Renal pelvis (tissue), 4 donors: Measurements from ENCODE around the gene FOXI1. TPM values are rescaled to one million over a fixed set of nuclear protein-coding genes. Genes with fewer than 3 reads are reported as not detected.
A peak's percentile ranks its signal among the peaks of the same experiment; 100 is the strongest.

Experiments used
- DNase-seq: peaks from one replicate; pipeline ENCODE4 v3.0.0-alpha.2; 2013
- polyA plus RNA-seq, 3 donors: library from polyadenylated mRNA; unstranded; fragments of 120-200 nt; gene quantifications; one replicate each; pipeline ENCODE4 v1.2.1, GENCODE V29; 2013; ENCODE audit not compliant: insufficient read length in 3 of 3

The FOXI1 gene
- polyA plus RNA-seq, 3 donors = 5.2 to 8.2 (median 5.8) TPM

GRCh38 chr5:170148430-170149205 lies 42.9 kb downstream of the FOXI1 start:
- no peak for DNase-seq

GRCh38 chr5:170149206-170149515 lies 43.5 kb downstream of the FOXI1 start:
- no peak for DNase-seq

GRCh38 chr5:170150713-170151096 lies 45.0 kb downstream of the FOXI1 start:
- DNase-seq = no peak

- peak; percentile 36 for DNase-seq
These were observed 45.6 kb downstream of the FOXI1 start for GRCh38 chr5:170151097-170151831.

- DNase-seq = no peak
These were observed 47.1 kb downstream of the FOXI1 start for GRCh38 chr5:170152767-170153166.

GRCh38 chr5:170154297-170154696 lies 48.6 kb downstream of the FOXI1 start:
- no peak for DNase-seq

GRCh38 chr5:170154744-170155143 lies 49.0 kb downstream of the FOXI1 start:
- no peak for DNase-seq

GRCh38 chr5:170155771-170156170 lies 50.1 kb downstream of the FOXI1 start:
- DNase-seq = no peak

GRCh38 chr5:170159101-170159698 lies 53.5 kb downstream of the FOXI1 start:
- no peak for DNase-seq

Other genes with a start within 250 kb of the FOXI1 start
- 1 to 10 TPM; 1.7 to 2.1 (median 2.1) TPM for gene INSYN2B, start 125.4 kb upstream of the FOXI1 start, polyA plus RNA-seq
- gene C5orf58, start 127.1 kb downstream of the FOXI1 start, polyA plus RNA-seq = under 1 TPM; 0.11 to 0.24 (median 0.22) TPM
- 1 to 10 TPM; 2.7 to 3.1 (median 3.0) TPM for gene LCP2, start 191.9 kb downstream of the FOXI1 start, polyA plus RNA-seq